Lung (tissue), 16 donors: ENCODE measurements around the gene SEPTIN3. TPM values are rescaled to one million over a fixed set of nuclear protein-coding genes. Genes with fewer than 3 reads are reported as not detected.

Experiments used
- ATAC-seq: fragments of 200-7000 bp; cut with Tn5 transposase; one replicate; pipeline ENCODE4 v1.9.1; 2020; ENCODE audit warnings: moderate number of reproducible peaks; ENCODE audit not compliant: insufficient read depth, low FRiP score
- DNase-seq, 3 donors: peaks; one replicate each; pipeline ENCODE4 v3.0.0-alpha.2; 2013 to 2017
- H3K27ac ChIP-seq, 2 donors: one replicate each; pipeline ENCODE4 v1.5.1; 2013; ENCODE audit warnings: mild to moderate bottlenecking in 2 of 2, moderate library complexity in 2 of 2, control low read depth in 1 of 2, inconsistent platforms in 1 of 2, low read depth in 1 of 2, low read length in 1 of 2
- H3K27me3 ChIP-seq, 3 donors: one replicate each; pipeline ENCODE4 v1.5.1; 2013; ENCODE audit warnings: low read length in 2 of 3; ENCODE audit not compliant: control insufficient read depth in 3 of 3, insufficient read depth in 3 of 3
- H3K36me3 ChIP-seq, 4 donors: one replicate each; pipeline ENCODE4 v1.5.1; 2013; ENCODE audit warnings: low read length in 4 of 4, mild to moderate bottlenecking in 1 of 4, moderate library complexity in 1 of 4; ENCODE audit not compliant: control insufficient read depth in 4 of 4, insufficient read depth in 4 of 4
- H3K4me1 ChIP-seq, 5 donors: one replicate each; pipeline ENCODE4 v1.5.1; 2013; ENCODE audit warnings: low read length in 5 of 5, mild to moderate bottlenecking in 2 of 5, moderate library complexity in 1 of 5; ENCODE audit not compliant: control insufficient read depth in 5 of 5, insufficient read depth in 5 of 5
- H3K4me3 ChIP-seq: one replicate; pipeline ENCODE4 v1.5.1; 2013; ENCODE audit warnings: mild to moderate bottlenecking, control low read depth, moderate library complexity
- H3K9ac ChIP-seq, 2 donors: one replicate each; pipeline ENCODE4 v1.5.1; 2013; ENCODE audit warnings: low read length in 2 of 2, control low read depth in 1 of 2; ENCODE audit not compliant: insufficient read depth in 1 of 2
- H3K9me3 ChIP-seq, 4 donors: one replicate each; pipeline ENCODE4 v1.5.1; 2013; ENCODE audit warnings: low read length in 3 of 4, mild to moderate bottlenecking in 1 of 4, moderate library complexity in 1 of 4; ENCODE audit not compliant: control insufficient read depth in 4 of 4, insufficient read depth in 3 of 4
- WGBS, 2 donors: extraction: QIAGEN DNeasy Blood & Tissue Kit; methylation state at CpG; one replicate each; pipeline ENCODE4 v1.1.7; 2013; 5-methylcytosine and 5-hydroxymethylcytosine counted together
- long read RNA-seq, 5 donors: transcript quantifications; one replicate each; lab custom pipeline, GENCODE V29; 2026
- polyA plus RNA-seq, 2 donors: library from polyadenylated mRNA; stranded (reverse); fragments of 200-250 nt; gene quantifications; one replicate each; pipeline ENCODE4 v1.2.1, GENCODE V29; 2013
- total RNA-seq, 2 donors: library from RNA; depleted of rRNA in 1 of 2; stranded (reverse); fragments of >200 nt in 1 of 2; gene quantifications; one replicate each; pipeline ENCODE4 v1.2.1, GENCODE V29; 2014 to 2021
- TF ChIP-seq, protein P1 (sequence below): IDR thresholded peaks from 2 replicates; pipeline ENCODE4 v1.5.1; 2012; ENCODE audit warnings: mild to moderate bottlenecking; ENCODE audit errors: control extremely low read depth, extremely low read depth
- donor health status: control.
- donor health status: control.
- donor health status: Bipolar disorder and iron deficiency.
- donor health status: healthy.
- donor health status: DM: yes; HTN: yes; CAD: no.

SEPTIN3 gene
- total RNA-seq (under 1 TPM; 0.51 to 0.61 TPM), polyA plus RNA-seq (1 to 10 TPM in 1 of 2 donors, under 1 TPM in 1; 0.31 to 1.3 TPM)
- long read RNA-seq, donor 1, result 0 reads
- long read RNA-seq, donor 2, result 0 reads
- long read RNA-seq, donor 3, result 0 reads
- long read RNA-seq, donor 4, result 0 reads
- long read RNA-seq, donor 5, partial matches to known transcripts, result 0 of 1 reads
- long read RNA-seq, donor 5, other reads (novel, unspliced or antisense), result 0 of 1 reads

DNA sequence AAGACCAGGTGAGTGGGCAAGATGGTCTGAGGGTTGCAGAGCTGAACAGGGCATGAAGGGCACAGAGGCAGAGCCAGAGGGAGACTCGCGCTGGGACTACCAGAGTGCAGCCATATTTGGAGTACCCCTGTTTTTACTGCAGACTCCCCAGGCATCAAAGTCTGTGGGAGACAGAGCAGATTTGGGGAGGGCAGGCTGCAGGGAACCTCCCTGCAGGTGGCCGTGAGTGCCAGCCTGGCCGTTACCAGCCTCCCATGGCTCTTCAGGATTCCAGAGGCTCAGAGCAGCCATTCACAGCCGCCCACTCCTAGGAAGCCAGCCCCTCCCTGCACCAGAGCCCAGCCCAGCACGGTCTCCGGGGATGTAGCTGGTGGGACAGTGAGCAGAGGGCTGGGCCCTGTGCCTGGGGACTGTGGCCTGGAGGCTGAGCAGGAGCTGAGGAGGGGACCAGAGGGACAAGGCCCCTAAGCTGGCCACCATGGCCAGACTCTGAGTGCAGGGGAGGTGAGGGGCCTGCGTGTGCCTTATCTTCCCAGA lies at the start of gene SEPTIN3:
TSS of gene SEPTIN3 (plus strand) at position 334 of the 537 bp plus-strand sequence. CDS start 2,050 bp downstream, outside the sequence.
- DNase-seq (no peak), ATAC-seq (no peak)
- WGBS, 2 donors, result 75 to 82% methylated on average over 7 to 8 of the region's 8 CpGs
- no peaks in the 10 kb centered on the region for H3K36me3 ChIP-seq
- no peak within 1 kb of the TSS for H3K9ac ChIP-seq
- TF ChIP-seq, protein P1, sequence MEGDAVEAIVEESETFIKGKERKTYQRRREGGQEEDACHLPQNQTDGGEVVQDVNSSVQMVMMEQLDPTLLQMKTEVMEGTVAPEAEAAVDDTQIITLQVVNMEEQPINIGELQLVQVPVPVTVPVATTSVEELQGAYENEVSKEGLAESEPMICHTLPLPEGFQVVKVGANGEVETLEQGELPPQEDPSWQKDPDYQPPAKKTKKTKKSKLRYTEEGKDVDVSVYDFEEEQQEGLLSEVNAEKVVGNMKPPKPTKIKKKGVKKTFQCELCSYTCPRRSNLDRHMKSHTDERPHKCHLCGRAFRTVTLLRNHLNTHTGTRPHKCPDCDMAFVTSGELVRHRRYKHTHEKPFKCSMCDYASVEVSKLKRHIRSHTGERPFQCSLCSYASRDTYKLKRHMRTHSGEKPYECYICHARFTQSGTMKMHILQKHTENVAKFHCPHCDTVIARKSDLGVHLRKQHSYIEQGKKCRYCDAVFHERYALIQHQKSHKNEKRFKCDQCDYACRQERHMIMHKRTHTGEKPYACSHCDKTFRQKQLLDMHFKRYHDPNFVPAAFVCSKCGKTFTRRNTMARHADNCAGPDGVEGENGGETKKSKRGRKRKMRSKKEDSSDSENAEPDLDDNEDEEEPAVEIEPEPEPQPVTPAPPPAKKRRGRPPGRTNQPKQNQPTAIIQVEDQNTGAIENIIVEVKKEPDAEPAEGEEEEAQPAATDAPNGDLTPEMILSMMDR, result no peak
- peaks cover 0 to 3% (median 2%) of the 10 kb centered on the region in 3 donors for H3K27me3 ChIP-seq
- no peaks in the 10 kb centered on the region for H3K9me3 ChIP-seq
- no peak within 1 kb of the TSS for H3K4me3 ChIP-seq
- no peak within 1 kb of the TSS for H3K27ac ChIP-seq
- H3K4me1 ChIP-seq, result peaks cover 0 to 4% (median 2%) of the 10 kb centered on the region in 5 donors

- no peaks in the 10 kb centered on the region for H3K36me3 ChIP-seq
- peaks cover 2 to 47% (median 41%) of the 10 kb centered on the region in 3 donors for H3K27me3 ChIP-seq
- H3K9ac ChIP-seq, result no peak overlapping the region
- TF ChIP-seq, protein P1, result no peak
- 43 to 51% methylated on average over 20 to 21 of the region's 21 CpGs for WGBS, 2 donors
- DNase-seq, result no peak
- H3K9me3 ChIP-seq, result no peaks in the 10 kb centered on the region
- no peak for ATAC-seq
- no peak overlapping the region for H3K4me3 ChIP-seq
- H3K4me1 ChIP-seq, result peaks cover 0 to 16% (median 7%) of the 10 kb centered on the region in 5 donors
- H3K27ac ChIP-seq, result no peak overlapping the region
Measured at GRCh38 chr22:41920271-41920976, 48.8 kb upstream of the SEPTIN3 start.

DNA sequence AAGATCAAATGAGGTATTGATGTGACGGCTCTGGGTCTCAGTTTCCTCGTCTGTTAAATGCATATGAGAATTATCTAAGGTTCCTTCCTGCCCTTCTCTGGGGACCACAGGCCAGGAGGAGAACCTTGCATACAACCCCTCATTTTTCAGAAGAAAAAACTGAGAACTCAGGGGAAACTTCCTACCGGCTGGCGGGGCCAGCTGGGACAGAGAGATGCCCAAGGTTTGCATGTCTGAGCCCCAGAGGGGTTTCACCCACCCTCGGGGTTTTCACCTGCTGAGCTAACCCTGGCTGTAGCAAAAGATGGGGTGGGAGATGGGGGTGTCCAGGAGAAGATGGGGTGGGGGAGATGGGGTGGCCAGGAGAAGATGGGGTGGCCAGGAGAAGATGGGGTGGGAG lies 46.9 kb upstream of the SEPTIN3 start:
- no peak overlapping the region for H3K27ac ChIP-seq
- H3K4me3 ChIP-seq, result no peak overlapping the region
- H3K36me3 ChIP-seq, result no peaks in the 10 kb centered on the region
- TF ChIP-seq, protein P1, result no peak
- DNase-seq (no peak), ATAC-seq (no peak)
- no peak overlapping the region for H3K9ac ChIP-seq
- H3K4me1 ChIP-seq, result peaks cover 0 to 16% (median 7%) of the 10 kb centered on the region in 5 donors
- H3K27me3 ChIP-seq, result peaks cover 5 to 36% (median 32%) of the 10 kb centered on the region in 3 donors
- WGBS, 2 donors, result 81 to 90% methylated on average over 5 of the region's 5 CpGs
- no peaks in the 10 kb centered on the region for H3K9me3 ChIP-seq
